Endometrium (tissue), 2 donors: ENCODE data around the gene APBB3.

Experiments
- FAIRE-seq: peaks from 2 replicates; lab custom pipeline; 2012; peaks lifted over from hg19 to GRCh38; lab: Jason Lieb, UNC
- donor health status: control.
- donor health status: control.

Gene APBB3

DNA sequence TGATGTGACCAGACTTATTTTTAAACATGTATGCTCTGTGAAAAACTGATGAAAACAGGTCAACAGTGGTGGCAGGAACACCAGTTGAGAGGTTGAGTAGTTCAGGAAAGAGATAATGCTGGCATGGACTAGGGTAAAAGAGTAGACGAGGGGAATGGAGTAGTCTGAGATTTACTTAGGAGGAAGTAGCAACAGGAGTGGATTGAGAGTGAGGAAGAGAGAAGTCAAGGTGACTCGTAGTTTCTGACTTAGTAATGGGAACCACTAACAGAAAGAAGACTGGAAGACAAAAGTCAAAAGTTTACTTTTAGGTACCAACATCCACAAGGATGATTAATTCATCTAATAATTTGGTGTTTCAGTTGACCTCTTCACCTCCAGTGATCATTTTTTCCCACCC lies 10.7 kb downstream of the APBB3 start:
- no peak for FAIRE-seq

DNA sequence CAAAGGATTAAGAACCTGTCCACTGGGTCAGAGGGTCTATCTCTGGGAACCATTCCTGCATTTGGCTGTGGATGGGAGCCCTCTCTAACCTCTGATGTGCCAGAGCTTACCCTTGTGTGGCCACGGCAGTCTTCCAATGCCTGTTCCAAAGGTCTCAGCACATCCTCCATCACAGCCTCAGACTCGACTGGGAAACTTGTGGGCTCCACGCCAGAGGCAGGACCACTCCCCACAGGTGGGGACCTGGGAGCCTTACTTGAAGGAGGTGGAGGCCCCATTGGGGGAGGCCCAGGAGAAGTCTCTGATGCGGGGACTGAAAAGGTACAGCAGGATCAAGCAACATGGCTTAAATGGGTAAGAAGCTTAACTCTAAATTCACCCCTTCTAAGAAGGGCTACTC lies 12.5 kb downstream of the APBB3 start:
- no peak for FAIRE-seq

DNA sequence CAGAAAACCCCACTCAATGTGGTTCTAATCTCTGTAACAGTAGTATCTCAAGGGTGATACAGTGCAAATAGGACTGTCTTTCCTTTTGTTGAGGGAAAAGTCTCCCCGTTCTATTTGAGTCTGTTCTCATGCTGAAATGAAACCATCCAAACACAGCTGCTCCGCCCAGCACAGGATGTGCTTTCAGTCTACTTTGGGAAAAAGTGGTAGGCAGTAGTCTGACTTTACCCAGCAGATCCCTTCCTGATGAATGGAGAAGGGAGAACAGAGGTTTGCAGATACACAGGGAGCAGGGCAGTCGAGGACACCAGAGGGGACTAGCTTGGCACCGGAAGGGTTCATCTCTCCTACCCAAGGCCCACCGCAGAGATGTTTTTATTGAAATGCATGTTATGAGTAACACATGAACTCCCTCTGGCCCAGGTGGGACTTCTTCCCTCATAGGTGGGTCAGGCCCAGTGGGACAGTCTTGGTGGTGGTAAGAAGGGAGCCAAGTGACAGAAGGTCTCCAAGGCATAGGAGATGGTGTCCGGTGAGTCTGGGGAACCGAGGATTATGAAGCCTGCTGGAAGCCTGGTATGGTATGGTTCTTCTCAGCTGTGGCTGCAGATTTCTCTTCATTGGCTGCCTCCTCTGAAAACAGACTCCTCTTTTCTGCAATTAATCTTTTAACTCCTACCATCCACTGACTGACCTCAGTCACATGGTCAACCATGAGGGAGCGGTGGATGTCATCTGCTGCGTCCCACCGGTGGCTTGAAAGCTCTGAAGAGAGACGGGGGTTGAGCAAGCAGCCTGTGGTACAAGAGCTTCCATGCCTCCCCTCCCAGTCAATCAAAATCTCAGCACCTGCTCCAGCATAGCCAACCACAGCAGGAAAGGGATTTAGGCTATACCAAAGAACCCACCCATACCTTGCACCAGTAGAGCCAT lies 14.0 kb downstream of the APBB3 start:
- no peak for FAIRE-seq

DNA sequence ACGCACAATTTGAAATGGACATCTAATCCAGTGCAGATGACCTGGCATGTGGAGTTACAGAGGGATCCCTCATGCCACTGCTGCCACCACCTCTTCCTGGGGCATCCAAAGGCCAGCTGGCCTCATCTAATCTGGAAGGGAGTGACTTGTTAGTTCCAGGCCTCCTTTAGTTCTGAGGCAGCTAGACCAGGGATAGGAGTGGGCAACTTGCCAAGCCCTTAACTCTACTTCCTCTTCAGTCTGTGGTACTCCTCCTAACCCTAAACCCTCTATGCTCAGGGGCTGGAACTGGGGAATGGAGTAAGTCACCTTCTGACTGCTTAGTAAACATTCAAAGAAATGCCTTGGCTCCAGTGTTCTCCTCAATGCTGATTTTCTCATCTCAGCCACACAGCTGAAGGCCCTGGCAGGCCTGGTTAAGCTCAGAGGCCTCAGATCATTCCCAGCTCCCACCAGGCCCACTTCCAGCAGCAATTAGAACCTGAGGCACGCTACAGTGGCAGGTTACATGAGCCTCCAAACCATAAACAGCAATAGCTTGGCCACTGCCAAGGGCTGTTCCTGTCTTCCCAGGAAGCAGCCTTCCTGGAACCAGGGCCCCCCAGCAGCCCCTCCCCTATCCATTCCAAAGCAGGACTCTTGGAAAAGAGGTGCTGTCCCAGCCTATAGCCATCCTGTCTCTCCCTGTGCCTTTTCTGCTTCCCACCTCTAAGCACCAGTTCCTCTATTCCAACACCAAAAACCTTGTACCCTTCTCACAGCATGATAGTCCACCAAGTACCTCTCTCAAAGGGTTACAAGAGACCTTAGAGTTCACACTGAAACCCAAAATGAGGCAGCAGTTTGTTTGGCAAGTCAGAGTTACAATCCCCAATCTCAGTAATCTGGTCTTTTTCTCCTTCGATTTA lies 14.9 kb downstream of the APBB3 start:
- FAIRE-seq = no peak

DNA sequence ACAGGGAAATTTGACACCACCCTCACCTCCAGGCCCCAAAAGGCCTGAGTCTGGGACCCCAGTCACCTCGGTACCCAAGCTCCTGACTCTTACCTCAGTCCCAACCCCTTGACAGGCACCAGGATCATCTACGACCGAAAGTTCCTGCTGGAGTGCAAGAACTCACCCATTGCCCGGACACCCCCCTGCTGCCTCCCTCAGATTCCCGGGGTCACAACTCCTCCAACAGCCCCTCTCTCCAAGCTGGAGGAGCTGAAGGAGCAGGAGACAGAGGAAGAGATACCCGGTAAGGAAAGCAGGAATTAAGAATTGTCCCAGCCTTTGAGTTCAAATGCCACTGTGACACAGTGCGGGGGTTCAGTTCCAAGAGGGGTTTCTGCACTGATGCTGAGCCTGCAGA lies 15.6 kb downstream of the APBB3 start:
- FAIRE-seq = no peak

DNA sequence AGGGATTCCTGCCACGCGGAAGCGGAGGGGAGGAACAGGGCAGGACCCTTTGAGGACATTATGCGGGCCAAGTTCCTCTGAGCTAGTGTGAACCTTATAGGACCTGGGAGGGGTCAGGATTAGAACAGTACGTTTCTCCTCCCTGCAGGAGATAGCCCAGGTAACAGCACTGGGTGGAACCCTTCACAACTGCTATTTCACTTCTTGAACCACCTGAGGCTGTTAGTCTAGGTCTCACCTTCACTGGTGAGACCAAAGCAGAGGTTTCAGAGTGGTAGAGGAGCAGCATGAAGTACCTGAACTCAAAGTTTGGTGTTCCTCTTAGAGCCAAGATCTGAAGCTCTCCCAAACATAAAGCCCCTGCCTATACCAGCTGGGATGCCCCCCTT lies 16.1 kb downstream of the APBB3 start:
- FAIRE-seq = no peak

DNA sequence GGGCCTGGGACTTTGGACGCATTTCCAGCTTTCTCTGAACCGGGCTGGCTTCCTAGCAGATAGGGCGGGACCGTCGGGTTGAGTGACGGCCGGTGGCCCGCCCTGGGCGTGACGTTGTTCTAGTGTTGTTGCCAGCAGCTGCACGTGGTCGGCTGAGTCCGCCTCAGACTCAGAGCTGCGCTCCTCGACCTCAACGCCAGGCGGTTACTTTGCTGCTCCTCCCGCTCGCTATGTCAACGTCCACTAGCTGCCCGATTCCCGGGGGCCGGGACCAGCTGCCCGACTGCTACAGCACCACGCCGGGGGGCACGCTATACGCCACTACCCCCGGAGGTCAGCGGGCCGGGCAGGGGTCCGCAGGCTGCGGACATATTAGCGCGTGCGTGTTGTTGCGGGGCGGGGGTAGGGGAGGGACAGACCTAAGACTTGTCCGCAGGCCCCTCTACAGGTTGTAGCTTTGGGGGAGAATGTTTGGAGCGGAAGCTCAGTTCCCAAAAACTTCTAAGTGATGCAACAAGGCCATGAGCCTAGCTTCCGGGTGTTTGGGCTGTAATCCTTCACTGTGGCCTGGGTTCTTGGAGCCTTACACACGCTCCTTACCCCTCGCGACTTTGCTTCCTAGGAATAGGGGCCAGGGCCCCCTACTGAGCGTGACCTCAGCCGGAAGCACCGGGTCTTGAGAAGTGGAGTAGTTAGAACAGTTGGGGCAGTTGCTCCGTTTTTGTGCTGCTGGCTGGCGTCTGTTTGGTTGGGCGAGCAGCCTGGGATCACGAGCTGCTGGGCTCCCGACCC lies 16.7 kb downstream of the APBB3 start, which contains the start of gene EIF4EBP3:
Gene EIF4EBP3, plus strand, starts transcription at position 155 of the 792 bp plus-strand sequence. Its CDS starts 76 bp downstream, at position 231.
- FAIRE-seq = peak; percentile 93

DNA sequence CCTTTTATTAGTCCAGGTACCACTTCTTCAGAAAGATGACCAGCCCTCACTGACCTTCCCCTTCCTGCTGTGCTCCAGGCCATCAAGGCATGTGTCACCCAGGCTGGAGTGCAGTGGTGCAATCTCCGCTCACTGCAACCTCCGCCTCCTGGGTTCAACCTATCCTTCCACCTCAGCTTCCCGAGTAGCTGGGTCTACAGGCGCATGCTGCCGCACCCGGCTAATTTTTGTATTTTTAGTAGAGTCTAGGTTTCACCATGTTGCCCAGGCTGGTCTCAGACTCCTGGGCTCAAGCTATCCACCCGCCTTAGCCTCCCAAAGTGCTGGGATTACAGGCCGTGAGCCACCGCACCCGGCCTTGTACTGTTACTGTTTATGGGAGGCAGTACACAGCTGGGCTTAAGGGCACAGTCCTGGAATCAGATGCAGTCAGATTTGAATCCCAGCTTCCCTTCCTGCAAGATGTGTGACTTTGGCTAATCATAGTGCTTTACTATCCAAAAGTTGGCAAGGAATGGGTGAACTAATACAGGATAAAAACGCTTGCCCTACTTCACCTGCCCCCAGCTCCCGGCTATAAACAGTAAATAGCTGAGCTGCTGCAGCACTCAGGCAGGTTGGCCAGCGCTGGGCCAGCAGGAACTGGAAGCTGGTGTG lies 17.4 kb downstream of the APBB3 start:
- no peak for FAIRE-seq

DNA sequence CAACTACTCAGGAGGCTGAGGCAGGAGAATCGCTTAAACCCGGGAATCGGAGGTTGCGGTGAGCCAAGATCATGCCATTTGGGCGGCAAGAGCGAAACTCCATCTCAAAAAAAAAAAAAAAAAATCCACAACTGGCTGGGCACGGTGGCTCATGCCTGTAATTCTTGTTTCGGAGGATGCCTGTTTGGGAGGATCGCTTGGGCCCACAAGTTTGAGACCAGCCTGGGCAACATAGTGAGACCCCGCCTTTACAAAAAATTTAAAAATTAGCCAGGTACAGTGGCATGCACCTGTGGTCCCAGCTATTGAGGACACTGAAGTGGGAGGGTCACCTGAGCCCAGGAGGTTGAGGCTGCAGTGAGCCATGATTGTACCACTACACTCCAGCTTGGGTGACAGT lies 18.8 kb downstream of the APBB3 start:
- FAIRE-seq = no peak

DNA sequence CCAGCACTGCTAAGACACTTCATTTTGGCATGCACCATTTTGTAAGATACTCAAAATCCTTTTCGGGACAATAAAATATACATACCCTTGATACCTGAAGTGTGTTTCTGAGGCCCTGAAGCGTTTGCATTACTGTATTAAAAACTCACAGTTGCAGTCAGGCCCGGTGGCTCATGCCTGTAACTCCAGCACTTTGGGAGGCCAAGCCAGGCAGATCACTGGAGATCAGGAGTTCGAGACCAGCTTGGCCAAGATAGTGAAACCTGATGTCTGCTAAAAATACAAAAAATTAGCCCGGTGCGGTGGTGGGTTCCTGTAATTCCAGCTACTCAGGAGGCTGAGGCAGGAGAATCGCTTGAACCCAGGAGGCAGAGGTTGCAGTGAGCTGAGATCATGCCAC lies 19.4 kb downstream of the APBB3 start:
- FAIRE-seq = no peak

DNA sequence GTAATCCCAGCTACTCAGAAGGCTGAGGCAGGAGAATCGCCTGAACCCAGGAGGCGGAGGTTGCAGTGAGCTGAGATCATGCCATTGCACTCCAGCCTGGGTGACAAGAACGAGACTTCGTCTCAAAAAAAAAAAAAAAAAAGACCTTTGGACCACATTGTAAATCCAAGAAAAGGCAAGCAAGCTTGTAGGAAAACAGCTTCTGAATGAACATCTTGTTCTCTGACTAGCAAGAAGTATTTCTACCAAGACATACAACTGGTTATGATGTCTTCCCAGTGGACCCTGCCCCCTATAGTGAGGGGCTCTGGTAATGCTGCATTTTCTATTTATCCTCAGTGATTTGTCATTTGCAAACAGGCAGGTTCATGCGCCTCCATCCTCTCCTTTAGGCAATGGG lies 21.4 kb downstream of the APBB3 start:
- no peak for FAIRE-seq

DNA sequence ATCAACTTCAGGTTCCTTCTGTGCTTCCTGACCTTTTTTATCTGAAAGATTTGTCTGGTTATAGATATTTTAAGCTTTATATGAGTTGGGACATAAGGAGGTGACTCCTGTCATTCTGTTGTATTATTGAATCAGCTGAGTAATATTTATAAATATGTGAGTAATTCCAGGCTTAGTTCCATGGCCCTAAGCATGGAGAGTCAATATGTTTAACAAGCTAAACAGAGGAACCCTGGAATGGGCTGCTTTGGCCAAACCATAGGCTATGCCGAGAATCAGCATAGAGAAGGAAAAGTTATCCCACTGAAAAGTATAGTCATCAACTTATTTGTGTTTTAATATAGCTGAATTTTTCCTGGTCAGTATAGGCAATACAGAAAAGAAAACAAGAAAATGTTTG lies 24.2 kb downstream of the APBB3 start:
- FAIRE-seq = no peak

DNA sequence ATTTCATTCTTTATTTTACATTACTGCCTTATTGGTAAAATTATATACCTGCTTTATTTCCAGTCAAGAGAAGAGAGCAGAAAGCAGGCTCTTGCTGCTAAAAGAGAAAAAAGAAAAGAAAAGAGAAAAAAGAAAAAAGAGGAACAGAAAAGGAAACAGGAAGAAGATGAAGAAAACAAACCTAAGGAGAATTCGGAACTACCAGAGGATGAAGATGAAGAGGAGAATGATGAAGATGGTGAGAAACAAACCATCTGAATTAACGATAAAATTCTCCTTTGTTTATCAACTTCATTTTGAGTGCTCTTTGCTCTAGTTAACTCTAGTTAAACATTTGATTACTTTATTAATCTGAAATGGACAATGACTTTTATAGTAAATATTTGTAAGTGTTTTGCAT lies 40.4 kb downstream of the APBB3 start:
- no peak for FAIRE-seq

DNA sequence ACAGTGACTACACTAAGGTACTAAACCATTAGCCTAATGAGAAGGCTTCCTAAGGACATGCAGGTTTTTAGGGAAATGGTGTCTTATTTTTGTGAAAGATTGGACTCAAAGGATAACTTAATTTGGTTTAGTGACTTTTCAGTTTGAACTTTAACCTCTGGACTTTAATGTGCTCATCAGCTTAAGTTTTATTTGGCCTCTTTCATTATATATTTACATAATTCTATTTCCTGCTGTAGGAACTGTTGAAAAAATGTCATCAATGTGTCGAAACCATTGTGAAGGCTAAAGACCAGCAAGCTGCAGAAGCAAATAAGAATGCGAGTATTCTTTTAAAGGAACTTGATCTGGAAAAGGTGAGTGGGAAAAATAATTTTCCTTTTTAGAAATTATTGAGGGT lies 51.3 kb downstream of the APBB3 start:
- no peak for FAIRE-seq

DNA sequence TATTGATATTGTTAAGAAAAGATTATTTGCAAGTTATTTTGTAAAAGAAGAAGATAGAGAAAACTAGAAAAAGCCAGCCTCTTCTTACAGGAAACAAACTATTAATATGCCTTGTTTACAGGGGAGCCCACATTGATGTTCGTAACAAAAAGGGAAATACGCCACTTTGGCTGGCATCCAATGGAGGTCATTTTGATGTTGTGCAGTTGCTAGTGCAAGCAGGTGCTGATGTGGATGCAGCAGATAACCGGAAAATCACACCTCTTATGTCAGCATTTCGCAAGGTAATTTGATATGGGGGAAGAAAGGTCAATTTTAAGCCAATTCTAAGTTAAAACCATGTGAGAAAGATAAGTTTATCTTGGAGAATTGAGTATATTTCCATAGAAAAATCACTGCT lies 54.5 kb downstream of the APBB3 start:
- FAIRE-seq = no peak
